ENCODE measurements around the gene TMBIM1. TPM values are rescaled to one million over a fixed set of nuclear protein-coding genes. Genes with fewer than 3 reads are reported as not detected.
"Not testable (repeated sequence)": the region's sequence is repeated elsewhere in the genome, so short reads cannot be mapped to it uniquely, and the experiment has no call there.

The TMBIM1 gene
- total RNA-seq, 1 experiment from 2014 or later, result 91.0 TPM

- Histone ChIP-seq H3K79me2 (ENCODE audit: insufficient read depth, low read length) (no peaks in the 10 kb centered on the region), H3K27me3 (ENCODE audit: insufficient read depth, low read length) (no peaks in the 10 kb centered on the region), H3K4me1 (ENCODE audit: control insufficient read depth in 1 of 2, insufficient read depth in 2 of 2, low read length in 2 of 2) (peaks cover 0 to 9% of the 10 kb centered on the region in 2 experiments; a peak in 1 of 4 replicates), H3K9me2 (ENCODE audit: insufficient read depth) (no peaks in the 10 kb centered on the region), H3K4me2 (ENCODE audit: low read length) (no peak overlapping the region), H2AFZ (ENCODE audit: low read depth, low read length, poor library complexity, severe bottlenecking) (no peak overlapping the region), H3K4me3 (replicated peaks in 1 of 2; ENCODE audit: low read depth in 1 of 2, low read length in 2 of 2) (no peak overlapping the region), H4K20me1 (ENCODE audit: insufficient read depth) (no peaks in the 10 kb centered on the region), H3K27ac (ENCODE audit: low read depth, low read length) (no peak overlapping the region), H3K9me3 (ENCODE audit: control insufficient read depth in 1 of 2, insufficient read depth in 1 of 2, low read depth in 1 of 2, low read length in 2 of 2) (no peaks in the 10 kb centered on the region), H3K36me3 (ENCODE audit: control insufficient read depth in 1 of 2, insufficient read depth in 2 of 2, low read length in 2 of 2) (no peaks in the 10 kb centered on the region), H3K9ac (ENCODE audit: low read length) (no peak overlapping the region)
- BruUV-seq (replicated peaks), result no TSS peak
- TF ChIP-seq ZBTB33 (IDR thresholded peaks at IDR 0.05; ENCODE audit: extremely low read depth, insufficient replicate concordance, low read length) (no peak), SIN3A (IDR thresholded peaks at IDR 0.05; ENCODE audit: low read depth) (no peak), CTCF (IDR thresholded peaks at IDR 0.05 in 2 of 3, conservative IDR thresholded peaks at IDR 0.05 in 1 of 3; ENCODE audit: borderline replicate concordance in 1 of 3, insufficient read depth in 1 of 3, low read depth in 2 of 3, low read length in 2 of 3) (no peak), MAX (IDR thresholded peaks at IDR 0.05) (no peak), EZH2phosphoT487 (IDR thresholded peaks at IDR 0.05; ENCODE audit: borderline replicate concordance) (no peak)
- CTCF ChIA-PET, result no interaction called here
- intact Hi-C loops (cut with micrococcal nuclease), result no loop called here
- RAD21 ChIA-PET (ENCODE audit: low non-redundant PET in 1 of 2, low total read pairs in 2 of 2, uncharacterized antibody in 2 of 2, unreplicated experiment in 2 of 2), result no interaction called here
- ATAC-seq (no peak), DNase-seq (ENCODE audit: low read depth, low spot score) (no peak)
- POLR2A ChIA-PET, result no interaction called here
Measured at GRCh38 chr2:218312267-218312756, 20.0 kb upstream of the TMBIM1 start.

- H3K4me3 ChIP-seq (replicated peaks in 1 of 2; ENCODE audit: low read depth in 1 of 2, low read length in 2 of 2); intact Hi-C loops (cut with micrococcal nuclease); ATAC-seq; H3K36me3 ChIP-seq (ENCODE audit: control insufficient read depth in 1 of 2, insufficient read depth in 2 of 2, low read length in 2 of 2); H3K79me2 ChIP-seq (ENCODE audit: insufficient read depth, low read length); H3K9ac ChIP-seq (ENCODE audit: low read length); H3K27ac ChIP-seq (ENCODE audit: low read depth, low read length); H3K4me2 ChIP-seq (ENCODE audit: low read length); POLR2A ChIA-PET; H3K27me3 ChIP-seq (ENCODE audit: insufficient read depth, low read length); H2AFZ ChIP-seq (ENCODE audit: low read depth, low read length, poor library complexity, severe bottlenecking); H4K20me1 ChIP-seq (ENCODE audit: insufficient read depth); H3K9me2 ChIP-seq (ENCODE audit: insufficient read depth); RAD21 ChIA-PET (ENCODE audit: low non-redundant PET in 1 of 2, low total read pairs in 2 of 2, uncharacterized antibody in 2 of 2, unreplicated experiment in 2 of 2); H3K4me1 ChIP-seq (ENCODE audit: control insufficient read depth in 1 of 2, insufficient read depth in 2 of 2, low read length in 2 of 2); CTCF ChIA-PET; DNase-seq (ENCODE audit: low read depth, low spot score); H3K9me3 ChIP-seq (ENCODE audit: control insufficient read depth in 1 of 2, insufficient read depth in 1 of 2, low read depth in 1 of 2, low read length in 2 of 2); BruUV-seq (replicated peaks): not testable (repeated sequence)
Measured at GRCh38 chr2:218311541-218312266, 19.4 kb upstream of the TMBIM1 start.
